ENCODE results near the gene CHD5.

The CHD5 gene

DNA sequence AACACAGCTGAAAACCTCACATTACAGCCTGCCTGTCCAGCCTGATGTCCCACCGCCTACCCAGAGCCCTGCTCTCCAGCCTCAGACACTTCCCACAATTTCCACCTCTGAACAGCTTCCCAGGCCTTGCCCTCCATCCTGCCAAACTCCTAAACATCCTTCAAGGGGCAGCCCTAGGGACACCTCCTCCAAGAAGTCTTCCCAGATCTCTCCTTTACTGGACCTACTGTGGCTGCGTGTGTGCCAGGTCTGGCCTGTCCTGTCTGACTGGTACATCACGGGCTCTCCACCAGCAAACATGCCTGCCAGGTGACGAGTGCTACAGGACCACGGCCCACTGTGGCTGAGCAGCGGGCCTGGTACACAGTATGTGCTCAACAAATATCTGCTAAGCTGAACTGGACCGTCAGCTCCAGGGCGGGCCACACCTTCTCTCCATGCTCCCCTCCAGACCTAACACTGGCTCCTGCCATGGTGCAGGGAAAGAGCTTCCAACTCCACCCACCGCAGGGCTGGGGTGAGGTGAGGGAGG is 28.8 kb downstream of the CHD5 start:
- DNase-seq: no peak

DNA sequence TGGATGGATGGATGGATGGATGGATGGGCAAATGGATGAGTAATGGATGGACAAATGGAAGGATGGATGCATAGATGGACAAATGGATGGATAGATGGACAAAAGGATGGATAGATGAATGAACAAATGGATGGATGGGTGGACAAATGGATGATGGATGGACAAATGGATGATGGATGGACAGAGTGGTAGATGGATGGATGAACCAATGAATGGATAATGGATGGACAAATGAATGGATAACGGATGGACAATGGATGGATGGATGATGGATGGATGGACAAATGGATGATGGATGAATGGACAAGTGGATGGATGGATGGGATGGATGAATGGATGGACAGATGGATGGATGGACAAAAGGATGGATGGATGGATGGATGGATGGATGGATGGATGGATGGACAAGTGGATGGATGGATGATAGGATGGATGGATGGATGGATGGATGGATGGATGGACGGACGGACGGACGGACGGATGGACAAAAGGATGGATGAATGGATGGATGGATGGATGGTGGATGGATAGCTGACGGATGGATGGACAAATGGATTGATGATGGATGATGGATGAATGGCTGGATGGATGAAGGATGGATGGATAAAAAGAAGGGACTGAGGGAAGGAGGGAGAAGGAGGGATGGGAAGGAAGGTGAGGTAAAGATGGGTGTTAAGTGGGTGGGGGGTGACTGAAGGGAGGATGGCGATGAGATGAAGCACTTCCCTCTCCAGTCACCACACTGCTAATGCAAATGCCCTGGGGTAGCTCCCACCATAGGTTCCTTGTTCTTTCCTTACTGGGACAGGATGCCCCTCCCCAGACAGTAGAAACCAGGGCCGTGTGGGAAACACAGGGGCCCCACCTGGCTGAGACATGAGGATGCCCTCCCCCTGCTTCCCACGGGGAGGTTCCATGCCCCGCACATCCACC is 29.8 kb downstream of the CHD5 start:
- DNase-seq: no peak

DNA sequence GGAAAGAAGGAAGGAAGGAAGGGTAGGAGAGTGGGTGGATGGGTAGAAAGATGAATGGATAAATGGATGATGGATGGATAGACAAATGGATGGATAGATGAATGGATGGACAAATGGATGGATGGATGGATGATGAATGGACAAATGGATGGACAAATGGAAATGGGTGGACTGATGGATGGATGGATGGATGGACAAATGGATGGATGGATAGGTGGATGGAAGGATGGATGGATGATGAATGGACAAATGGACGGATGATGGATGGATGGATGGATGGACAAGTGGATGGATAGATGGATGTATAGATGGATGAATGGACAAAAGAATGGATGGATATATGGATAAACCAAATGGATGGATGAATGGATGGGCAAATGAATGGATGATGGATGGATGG is 30.5 kb downstream of the CHD5 start:
- no peak for DNase-seq

DNA sequence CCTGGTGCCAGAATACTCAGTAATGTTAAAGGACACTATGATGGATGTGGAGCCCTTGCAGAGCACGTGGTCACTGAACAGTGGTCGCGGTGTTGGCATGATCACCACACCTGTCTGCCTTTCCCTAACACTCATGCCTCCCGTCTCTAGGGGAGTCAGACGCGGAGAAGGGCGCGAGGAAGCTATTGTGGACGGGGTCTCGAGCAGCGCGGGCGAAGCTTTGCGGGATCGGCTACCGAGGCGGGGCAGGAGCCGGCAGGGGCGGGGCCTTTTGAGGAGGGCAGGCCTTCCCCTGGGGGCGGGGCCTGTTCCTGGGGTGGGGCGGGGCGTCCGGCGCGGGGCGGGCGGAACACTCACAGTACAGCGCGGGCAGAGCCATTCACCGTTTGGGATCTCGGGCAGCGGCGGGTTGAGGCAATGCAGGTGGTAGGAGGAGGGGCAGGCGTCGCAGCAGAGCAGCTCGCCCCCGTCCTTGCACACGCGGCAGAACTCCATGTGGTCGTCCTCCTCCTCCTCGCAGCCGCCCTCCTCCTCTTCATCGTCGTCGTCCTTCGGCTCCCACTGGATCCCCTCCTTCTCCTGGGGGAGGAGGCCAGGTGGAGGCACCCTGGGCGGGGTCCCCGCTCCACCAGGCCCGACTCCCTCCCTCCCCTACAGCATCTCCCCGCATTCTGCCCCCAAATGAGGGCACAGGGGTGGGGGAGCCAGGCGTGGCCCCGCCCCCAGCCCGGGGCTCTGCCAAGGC is 31.5 kb downstream of the CHD5 start:
- DNase-seq: peak; percentile 12

DNA sequence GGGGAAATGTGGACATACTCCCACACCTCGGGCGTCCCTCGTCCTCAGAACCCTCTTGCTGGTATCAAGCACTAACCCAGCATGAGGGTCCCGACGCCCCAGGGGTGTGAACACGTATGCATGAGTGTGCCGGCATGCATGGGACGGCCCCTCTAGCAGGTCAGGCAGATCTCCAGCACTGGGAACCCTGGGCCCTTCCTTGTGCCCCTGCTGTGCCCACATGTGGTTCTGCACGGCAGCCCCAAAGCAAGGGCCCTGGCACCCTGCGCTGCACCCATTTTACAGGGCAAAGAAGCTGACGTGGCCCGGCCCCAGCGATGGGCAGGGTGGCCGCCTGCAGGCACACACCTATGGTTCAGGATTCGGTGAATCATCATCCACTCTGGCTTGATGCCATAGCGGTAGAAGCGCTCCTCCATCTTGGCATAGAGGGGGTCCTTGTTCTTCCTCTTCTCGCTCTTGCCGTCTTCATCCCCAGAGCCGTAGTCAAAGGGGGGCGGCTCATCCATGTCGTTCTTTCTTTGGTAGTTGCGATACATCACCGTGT is 34.2 kb downstream of the CHD5 start:
- DNase-seq: no peak

DNA sequence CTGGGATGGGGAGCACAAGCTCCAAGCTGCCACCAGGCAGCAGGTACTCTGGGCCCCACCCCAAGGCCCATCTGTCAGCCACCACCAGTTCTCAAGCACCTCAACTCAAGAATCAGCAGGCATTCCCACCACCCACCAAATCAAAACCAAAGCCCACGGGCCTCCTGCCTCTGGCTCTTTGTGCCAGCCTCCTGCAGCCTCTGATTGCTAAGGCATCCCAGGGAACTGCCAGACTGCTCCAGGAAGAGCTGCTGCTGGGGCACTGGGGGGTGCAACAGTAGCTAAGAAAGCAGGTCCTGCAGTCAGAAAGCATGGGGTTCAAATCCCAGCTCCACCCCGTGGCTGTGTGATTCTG is 34.7 kb downstream of the CHD5 start:
- no peak for DNase-seq

DNA sequence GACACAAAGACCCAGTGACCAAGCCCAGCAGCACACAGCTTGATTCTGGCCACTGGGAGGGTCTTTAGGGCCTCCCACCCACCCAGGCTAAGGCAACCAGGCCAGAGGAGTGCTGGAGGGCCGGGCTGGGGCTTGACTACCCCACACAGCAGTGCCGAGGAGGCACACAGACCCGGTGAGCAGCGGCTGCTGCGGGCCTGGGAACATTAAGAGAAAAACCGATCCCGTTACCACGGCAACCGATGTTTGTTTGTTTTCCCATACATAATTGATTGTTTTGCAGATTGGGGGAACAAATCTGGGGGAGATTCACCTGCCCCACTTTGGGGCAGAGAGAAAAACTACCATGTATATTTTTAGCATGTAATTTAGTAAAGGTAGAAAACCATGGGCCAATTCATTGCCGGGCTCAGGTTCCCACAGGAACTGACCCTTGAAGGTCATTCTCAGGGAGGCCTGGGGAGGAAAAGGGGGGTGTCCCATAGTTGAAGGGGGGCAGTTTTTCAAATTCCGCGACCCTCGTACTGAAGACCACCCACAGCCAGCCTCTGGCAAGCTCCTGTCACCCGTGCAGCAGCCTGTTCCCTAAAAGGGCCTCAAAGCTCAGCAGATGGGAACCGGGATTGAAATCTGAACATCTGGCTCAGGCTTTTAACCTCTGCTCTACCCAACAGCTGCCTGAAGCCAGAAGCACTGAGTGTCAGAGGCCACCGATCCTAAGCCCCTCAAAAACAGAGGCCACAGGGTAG is 35.3 kb downstream of the CHD5 start:
- DNase-seq: no peak

DNA sequence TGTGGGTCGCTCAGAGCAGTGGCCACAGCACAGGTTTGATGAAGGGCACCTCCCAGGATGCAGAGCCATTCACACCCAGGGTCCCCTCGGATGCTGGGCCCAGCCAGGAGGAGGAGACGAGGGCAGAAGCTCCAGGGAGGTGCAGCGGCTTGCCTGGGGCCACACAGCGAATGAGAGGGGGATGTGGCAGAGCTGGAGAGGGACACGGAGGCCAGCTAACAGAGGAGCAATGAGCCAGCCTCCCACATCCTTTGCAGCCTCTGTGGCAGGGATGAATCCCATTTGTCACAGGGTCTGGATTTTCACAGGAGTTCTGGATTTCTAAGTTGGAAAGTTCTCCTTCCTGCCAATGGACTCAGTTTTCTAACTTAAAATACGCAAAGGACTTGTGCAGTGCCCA is 35.9 kb downstream of the CHD5 start:
- no peak for DNase-seq

DNA sequence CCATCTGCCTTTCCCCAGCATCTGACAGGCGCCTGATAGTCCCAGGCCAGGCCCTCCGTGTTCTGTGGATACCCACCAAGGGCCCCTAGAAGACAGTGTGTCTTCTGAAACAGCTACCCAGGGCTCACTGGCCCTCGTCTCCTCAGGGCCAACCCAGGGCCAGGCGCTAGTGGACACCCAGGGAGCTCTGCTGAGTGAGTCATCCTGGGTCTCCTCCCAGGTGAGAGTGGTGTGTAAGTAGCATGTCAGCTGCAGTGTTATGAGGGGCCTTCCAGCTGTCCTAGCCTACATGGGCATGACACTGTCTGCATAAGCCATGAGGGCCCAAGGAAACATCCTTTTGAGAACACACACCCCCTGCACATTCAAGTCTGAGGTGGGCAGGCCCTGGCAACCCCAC is 36.7 kb downstream of the CHD5 start:
- DNase-seq: no peak

DNA sequence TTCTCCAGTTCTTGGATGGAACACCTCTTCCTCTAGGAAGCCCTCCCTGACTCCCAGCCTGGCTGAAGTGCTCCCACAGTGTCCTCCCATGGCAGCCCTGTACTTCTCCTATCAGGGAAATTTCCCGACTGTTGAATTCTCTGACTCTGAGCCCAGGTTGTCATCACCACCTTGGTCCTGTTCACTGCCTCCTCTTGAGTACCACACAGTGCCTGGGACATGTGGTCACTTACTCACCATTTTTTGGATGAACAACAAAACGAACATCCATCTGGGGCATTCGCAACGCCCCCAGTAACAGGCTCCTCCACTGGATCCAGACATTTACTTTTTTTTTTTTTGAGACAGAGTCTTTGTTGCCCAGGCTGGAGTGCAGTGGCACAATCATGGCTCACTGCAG is 37.4 kb downstream of the CHD5 start:
- DNase-seq: no peak

DNA sequence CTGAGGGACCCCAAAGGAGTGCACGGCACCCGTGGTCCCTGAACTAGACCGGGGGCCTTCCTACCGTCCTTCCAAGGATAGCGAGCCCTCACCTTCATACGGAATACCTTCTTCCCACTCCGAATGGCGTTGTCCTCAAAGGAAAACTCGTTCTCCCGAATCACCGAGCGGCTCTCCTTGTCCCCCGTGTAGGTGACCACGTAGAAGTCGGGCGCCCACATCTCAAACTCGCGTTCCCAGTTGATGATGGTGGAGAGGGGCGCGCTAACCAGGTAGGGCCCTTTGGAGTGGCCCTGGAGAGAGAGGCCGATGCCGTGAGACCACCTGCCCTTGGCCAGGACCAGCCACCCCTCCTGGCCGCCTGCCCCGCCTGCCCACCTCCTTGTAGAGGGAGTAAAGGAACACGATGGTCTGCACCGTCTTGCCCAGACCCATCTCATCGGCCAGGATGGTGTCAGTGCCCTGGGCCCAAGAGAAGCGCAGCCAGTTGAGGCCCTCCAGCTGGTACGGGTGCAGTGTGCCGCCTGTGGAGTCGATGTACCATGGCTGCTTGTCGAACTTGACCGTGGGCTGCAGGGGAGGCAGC is 38.0 kb downstream of the CHD5 start:
- no peak for DNase-seq

DNA sequence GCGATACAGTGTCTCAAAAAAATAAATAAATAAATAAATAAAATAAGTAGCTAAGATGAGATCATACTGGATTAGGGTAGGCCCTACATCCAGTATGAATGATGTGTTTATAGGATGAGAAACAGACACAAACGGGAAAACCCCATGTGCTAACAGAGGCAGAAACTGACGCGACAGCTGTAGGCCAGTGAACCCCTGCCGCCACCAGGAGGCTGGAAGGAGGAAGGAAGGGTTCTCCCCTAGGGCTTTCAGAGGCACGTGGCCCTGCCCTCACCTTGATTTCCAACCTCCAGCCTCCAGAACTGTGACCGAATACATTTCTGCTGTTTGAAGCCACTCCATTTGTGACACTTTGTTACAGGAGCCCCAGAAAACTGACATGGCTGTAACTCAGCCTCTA is 38.5 kb downstream of the CHD5 start:
- no peak for DNase-seq

DNA sequence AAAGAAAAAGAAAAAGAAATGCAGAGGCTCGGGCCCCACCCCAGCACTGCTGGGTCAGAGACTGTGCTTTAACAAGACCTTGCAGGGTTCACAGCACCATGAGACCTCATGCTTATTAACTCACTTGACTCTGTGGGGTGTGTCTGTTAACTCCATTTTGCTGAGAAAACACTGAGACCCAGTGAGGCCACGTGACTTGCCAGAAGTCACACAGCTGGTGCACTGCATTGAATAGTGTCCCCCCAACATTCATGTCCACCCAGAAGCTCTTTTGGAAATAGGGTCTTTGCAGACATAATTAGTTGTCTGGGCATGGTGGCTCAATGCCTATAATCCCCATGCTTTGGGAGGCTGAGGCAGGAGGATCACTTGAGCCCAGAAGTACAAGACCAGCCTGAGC is 39.7 kb downstream of the CHD5 start:
- no peak for DNase-seq

DNA sequence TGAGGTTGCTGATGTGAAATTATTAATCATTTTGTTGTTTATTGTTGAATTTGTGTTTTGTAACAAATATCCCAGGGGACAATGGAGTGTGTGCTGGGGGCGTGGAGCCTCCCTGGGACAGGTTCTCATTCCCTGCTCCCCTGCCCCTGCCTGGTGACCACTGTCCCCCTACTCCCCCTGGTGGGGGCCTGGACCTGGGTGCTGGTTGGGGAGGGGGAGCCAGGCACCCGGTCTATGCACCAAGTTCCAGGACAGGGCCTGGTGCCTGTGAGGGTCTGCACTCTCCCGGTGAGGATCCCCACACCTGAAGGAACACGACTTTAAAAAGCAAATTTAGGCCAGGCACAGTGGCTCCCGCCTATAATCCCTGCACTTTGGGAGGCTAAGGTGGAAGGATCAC is 42.4 kb downstream of the CHD5 start:
- no peak for DNase-seq

DNA sequence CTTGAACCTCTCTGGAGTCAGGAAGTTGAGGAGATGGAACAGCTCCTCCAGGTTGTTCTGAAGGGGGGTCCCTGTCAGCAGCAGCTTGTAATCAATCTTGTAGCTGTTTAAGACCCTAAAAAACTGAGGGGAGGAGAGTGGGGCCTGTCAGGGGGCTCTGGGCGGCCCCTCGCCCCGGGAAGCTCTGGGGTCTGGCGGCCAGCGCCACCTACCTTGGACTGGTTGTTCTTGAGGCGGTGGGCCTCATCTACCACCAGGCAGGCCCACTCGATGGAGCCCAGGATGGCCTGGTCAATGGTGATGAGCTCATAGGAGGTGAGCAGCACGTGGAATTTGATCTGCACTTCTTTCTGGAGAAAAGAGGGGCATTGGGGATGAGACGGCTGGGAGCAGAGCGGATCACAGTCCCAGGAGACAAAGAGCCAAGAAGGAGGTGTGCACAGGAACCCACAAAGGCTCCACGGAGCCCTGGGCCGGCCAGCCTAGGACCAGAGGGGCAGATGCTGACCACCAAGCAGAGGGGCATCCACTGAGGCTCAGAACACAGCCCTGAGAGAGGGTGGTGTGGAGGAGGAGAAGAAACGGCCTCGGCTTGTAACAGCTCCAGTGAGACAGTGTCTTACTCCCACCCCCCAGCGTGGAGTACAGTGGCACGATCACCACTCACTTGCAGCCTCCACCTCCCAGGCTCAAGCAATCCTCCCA is 43.5 kb downstream of the CHD5 start:
- no peak for DNase-seq

DNA sequence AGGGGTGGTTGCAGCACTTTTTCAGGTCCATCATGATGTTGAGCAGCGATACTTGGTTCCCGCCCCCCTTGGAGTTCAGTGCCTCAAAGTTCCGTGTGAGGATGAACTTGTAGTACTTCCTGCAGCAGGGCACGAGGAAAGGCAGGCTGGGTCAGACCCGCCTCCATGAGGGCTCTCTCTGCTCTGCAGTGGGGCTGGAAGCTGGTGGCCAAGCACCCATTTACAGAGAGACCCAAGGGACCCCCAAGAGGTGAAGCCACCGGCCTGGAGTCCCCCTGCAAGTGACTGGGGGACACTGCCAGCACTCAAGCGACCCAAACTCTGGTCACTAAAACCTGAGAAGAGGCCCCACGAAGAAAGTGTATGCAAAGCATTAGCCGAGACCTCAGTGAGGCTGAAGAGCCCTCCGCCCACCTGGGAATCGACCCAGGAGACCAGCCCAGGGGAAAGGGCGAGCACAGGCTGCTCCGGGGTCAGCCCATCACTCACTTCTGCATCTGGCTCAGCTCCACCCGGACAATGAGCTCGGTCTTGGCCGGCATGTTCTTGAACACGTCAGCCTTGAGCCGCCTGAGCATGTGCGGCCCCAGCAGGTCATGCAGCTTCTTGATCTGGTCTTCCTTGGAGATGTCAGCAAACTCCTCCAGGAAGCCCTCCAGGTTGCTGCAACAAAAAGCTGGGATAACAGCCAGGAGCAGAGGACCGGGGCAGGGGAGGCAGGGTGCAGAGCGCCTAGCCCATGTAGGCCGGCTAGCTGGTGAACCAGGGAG is 45.2 kb downstream of the CHD5 start:
- DNase-seq: no peak

DNA sequence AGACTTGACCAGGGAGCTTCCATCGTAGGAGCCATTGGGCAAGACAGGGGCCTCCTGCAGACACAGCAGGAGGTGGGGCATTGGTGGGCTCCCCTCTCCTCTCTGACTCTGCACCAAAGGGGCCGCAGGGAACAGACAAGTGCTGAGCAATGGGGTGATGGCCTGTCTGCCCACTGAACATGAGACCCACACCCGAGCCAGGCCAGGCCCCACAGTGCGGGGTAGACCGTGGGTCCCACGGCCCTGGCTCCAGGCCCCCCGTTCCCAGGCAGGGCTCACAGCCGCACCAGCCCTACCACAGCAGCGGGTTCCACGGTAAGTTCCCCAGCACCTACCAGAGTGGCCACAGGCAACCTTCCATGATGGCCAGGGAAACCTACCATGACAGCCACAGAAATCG is 45.9 kb downstream of the CHD5 start:
- DNase-seq: no peak

DNA sequence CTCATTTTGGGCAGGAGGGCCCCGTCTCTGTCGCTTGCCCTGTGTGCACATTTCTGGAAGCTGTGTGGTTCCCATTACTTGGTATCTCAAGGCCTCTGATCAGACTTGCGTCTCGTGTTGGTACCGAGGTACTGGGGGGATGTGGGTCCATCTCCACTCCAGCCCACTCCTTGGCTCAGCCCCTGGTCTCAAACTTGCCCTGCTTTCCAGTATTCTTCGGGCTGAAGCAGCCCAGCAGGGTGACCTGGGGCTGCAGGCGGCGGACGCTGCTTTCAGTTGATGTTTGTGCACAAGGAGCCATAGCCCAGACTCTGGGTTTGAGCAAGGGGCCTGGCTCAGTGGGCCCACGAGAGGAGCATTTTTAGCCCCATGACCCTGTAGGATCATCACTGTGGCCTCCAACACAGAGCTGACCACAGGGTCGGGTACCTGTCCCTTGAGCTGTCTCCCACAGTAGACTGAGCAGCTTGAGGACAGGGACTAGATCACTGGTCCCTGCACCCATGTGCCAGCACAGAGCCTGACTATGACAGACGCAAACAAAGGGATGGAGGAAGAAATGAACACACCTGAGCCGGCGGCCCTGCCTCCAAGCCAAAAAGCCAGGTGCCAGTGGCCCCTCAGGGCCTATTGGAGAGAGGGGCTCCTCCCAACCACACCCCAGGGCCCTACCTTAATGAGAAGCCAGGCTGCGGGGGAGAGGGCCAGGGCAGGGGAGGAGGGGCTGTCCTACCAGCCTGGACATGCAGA is 46.8 kb downstream of the CHD5 start:
- no peak for DNase-seq

DNA sequence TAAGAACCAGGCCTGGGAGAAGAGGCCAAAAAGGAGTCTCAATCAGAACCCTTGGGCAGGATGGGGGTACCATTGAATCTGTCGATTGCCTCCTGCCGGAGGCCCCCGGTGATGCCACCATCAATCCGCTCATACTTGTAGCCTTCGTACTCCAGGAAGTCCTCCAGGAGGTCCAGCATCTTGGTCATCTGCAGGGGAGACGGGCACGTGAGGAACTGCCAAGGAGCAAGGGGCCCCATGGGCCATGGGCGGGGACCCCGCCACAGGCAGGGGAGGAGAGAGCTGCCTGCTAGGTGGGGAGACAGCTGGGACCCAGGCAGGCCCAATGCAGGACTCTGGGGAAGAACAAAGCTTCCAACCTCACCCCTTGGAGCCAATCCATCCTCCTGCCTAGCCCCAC is 48.6 kb downstream of the CHD5 start:
- no peak for DNase-seq

DNA sequence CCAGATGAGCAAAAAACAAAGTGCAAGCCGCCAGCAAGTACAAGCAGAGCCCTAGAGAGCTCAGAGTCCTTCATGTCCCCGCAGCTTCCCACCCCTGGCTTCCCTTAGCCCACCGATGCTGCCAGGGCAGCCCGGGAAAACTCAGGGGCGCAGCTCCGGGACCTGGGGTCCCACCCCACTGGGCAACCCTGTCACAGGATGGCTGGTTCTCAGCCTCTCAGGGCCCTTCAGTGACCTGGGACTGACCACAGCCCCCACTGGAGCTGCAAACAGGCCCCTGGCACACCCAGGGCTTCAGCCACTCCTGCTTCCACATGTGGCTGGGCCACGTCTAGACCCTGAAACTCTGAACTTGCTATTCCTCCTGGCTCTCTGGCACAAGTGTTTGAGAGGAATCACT is 49.5 kb downstream of the CHD5 start:
- DNase-seq: no peak

Measured in fibroblast of skin of scalp (primary cell).